Stomach (tissue), 4 donors: ENCODE results near the gene WWOX.

Source experiments
- EP300 ChIP-seq: sonication (generic); formaldehyde crosslinking; IDR thresholded peaks from one replicate; pipeline ENCODE4 v1.6.1; 2017; ENCODE audit warnings: antibody characterized with exemption
- POLR2A ChIP-seq, 4 donors: fragments of 450-650 bp; IDR thresholded peaks; one replicate each; pipeline ENCODE4 v1.6.1; 2016; ENCODE audit warnings: antibody characterized with exemption in 4 of 4, control low read depth in 2 of 4, mild to moderate bottlenecking in 1 of 4, moderate library complexity in 1 of 4
- TF ChIP-seq, protein P1 (sequence below), 7 experiments: fragments of 450-650 bp in 4 of 7; fragments of 200-600 bp in 3 of 7; sonication (generic) in 3 of 7; IDR thresholded peaks; one replicate each; pipeline ENCODE4 v1.5.1; 2016 to 2019; ENCODE audit warnings: antibody characterized with exemption in 7 of 7, control low read depth in 2 of 7, mild to moderate bottlenecking in 1 of 7

DNA sequence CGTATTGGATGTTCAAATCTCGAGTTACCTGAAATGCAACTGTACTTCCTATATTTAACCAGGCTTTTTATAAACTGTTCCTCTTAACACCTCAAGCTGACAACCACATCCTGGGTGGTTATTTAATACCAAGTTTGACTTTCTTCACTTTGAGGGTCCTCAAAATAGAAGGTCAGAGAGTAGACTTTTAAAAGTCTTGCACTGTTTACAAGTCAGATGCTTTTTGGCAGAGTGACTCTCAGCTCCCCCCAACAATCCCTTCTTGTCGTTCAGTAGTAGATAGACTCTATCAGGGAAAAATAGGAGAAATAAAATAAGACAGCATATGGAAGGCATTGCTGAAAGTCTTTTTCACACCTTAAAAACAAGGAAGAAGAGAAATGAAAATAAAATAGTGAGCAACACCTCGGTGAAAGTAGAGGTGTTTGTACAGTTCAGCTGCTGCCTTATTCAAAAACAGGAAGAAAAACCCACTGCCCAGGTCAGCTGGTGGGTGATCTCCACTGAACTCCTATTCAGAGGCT is 650.4 kb downstream of the WWOX start:
- TF ChIP-seq EP300: no peak
- TF ChIP-seq, protein P1, sequence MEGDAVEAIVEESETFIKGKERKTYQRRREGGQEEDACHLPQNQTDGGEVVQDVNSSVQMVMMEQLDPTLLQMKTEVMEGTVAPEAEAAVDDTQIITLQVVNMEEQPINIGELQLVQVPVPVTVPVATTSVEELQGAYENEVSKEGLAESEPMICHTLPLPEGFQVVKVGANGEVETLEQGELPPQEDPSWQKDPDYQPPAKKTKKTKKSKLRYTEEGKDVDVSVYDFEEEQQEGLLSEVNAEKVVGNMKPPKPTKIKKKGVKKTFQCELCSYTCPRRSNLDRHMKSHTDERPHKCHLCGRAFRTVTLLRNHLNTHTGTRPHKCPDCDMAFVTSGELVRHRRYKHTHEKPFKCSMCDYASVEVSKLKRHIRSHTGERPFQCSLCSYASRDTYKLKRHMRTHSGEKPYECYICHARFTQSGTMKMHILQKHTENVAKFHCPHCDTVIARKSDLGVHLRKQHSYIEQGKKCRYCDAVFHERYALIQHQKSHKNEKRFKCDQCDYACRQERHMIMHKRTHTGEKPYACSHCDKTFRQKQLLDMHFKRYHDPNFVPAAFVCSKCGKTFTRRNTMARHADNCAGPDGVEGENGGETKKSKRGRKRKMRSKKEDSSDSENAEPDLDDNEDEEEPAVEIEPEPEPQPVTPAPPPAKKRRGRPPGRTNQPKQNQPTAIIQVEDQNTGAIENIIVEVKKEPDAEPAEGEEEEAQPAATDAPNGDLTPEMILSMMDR (IDR thresholded peaks at IDR 0.05): no peak
- no peak for TF ChIP-seq POLR2A (IDR thresholded peaks at IDR 0.05)
